ENCODE measurements around the gene DESI2.

- TF ChIP-seq CTCF (IDR thresholded peaks at IDR 0.05) (no peak), POLR2AphosphoS5 (IDR thresholded peaks at IDR 0.05) (no peak), POLR2A (IDR thresholded peaks at IDR 0.05) (no peak)
These were observed 14.9 kb downstream of the DESI2 start for GRCh38 chr1:244667797-244668196.

Measured in breast epithelium (tissue), 3 donors.